Neural progenitor cell (in vitro differentiated cells): ENCODE data around the gene MYD88.

Source experiments
- CTCF ChIP-seq: fragments of 200-600 bp; sonication (generic); IDR thresholded peaks from 2 replicates; pipeline ENCODE4 v1.5.1; 2017; ENCODE audit warnings: antibody characterized with exemption, mild to moderate bottlenecking
- EZH2 ChIP-seq: fragments of 200-600 bp; sonication (generic); IDR thresholded peaks from 2 replicates; pipeline ENCODE4 v1.6.1; 2017; ENCODE audit warnings: antibody characterized with exemption, mild to moderate bottlenecking, moderate library complexity
- EZH2phosphoT487 ChIP-seq: fragments of 200-600 bp; sonication (generic); IDR thresholded peaks from 2 replicates; pipeline ENCODE4 v1.6.1; 2017; ENCODE audit warnings: antibody characterized with exemption

GRCh38 chr3:38163841-38164642 lies 25.6 kb downstream of the MYD88 start:
- no peak for TF ChIP-seq CTCF
- no peak for TF ChIP-seq EZH2phosphoT487
- no peak for TF ChIP-seq EZH2
